Adrenal gland (tissue), 12 donors: Measurements from ENCODE around the gene IFNW1. TPM values are rescaled to one million over a fixed set of nuclear protein-coding genes. Genes with fewer than 3 reads are reported as not detected.

Source experiments
- DNase-seq, 7 donors: peaks; one replicate each; pipeline ENCODE4 v3.0.0-alpha.2; 2019 to 2020
- H3K27ac ChIP-seq, 5 donors: fragments of 200-600 bp; sonication (generic) in 4 of 5; 1 replicate in 3 of 5; 2 replicates in 2 of 5; pipeline versions ENCODE4 v1.5.1 to v1.8.0; 2016 to 2020; ENCODE audit warnings: mild to moderate bottlenecking in 1 of 5
- H3K27me3 ChIP-seq: fragments of 200-600 bp; 2 replicates; pipeline ENCODE4 v1.8.0; 2021
- H3K36me3 ChIP-seq, 2 donors: fragments of 200-600 bp; replicated peaks in 1 of 2; 1 replicate in 1 of 2; 2 replicates in 1 of 2; pipeline versions ENCODE4 v1.5.1 to v1.8.0; 2018 to 2022
- H3K4me1 ChIP-seq, 2 donors: fragments of 200-600 bp; replicated peaks in 1 of 2; 1 replicate in 1 of 2; 2 replicates in 1 of 2; pipeline versions ENCODE4 v1.5.1 to v1.8.0; 2018 to 2021
- H3K4me3 ChIP-seq, 4 donors: fragments of 200-600 bp; sonication (generic) in 3 of 4; one replicate each; pipeline ENCODE4 v1.5.1; 2016 to 2018
- H3K9me3 ChIP-seq, 3 donors: fragments of 200-600 bp; sonication (generic) in 1 of 3; replicated peaks in 1 of 3; 1 replicate in 2 of 3; 2 replicates in 1 of 3; pipeline versions ENCODE4 v1.5.1 to v1.8.0; 2016 to 2021
- CTCF ChIP-seq, 6 experiments: fragments of 450-650 bp in 4 of 6; fragments of 200-600 bp in 2 of 6; sonication (generic) in 1 of 6; IDR thresholded peaks; 1 replicate in 5 of 6; 2 replicates in 1 of 6; pipeline versions ENCODE4 v1.5.1 to v1.8.0; 2016 to 2021; ENCODE audit warnings: antibody characterized with exemption in 6 of 6, mild to moderate bottlenecking in 2 of 6, moderate library complexity in 1 of 6
- POLR2A ChIP-seq, 2 donors: fragments of 450-650 bp; IDR thresholded peaks; one replicate each; pipeline ENCODE4 v1.6.1; 2017; ENCODE audit warnings: antibody characterized with exemption in 2 of 2, mild to moderate bottlenecking in 2 of 2, moderate library complexity in 1 of 2
- WGBS, 4 donors: extraction: QIAGEN DNeasy Blood & Tissue Kit in 2 of 4; methylation state at CpG; one replicate each; pipeline versions ENCODE4 v1.1.5 to v1.1.7; 2013 to 2017; 5-methylcytosine and 5-hydroxymethylcytosine counted together
- intact Hi-C, 2 donors: fragments of 100-400 bp; cut with DNase I; formaldehyde crosslinking; loops; one replicate each; pipeline versions ENCODE4 v1.14.1 to v1.15.0; 2022 to 2023
- polyA plus RNA-seq, 3 donors: library from polyadenylated mRNA; stranded (reverse); fragments of 200-250 nt in 2 of 3; fragments of 350-450 nt in 1 of 3; fragmentation: Illumina TruSeq in 1 of 3; extraction: RNeasy Lipid Tissue Mini Kit (QIAGEN cat#74804) in 1 of 3; gene quantifications; one replicate each; pipeline ENCODE4 v1.2.3, GENCODE V29; 2013 to 2014
- total RNA-seq, 9 donors: library from RNA; depleted of rRNA in 4 of 9; stranded (reverse); fragments of >200 nt in 4 of 9; fragments of 120-200 nt in 1 of 9; fragmentation: NEBNext Ultra II Directional in 1 of 9; extraction: Animal tissue kit (Norgen Biotek cat#: 25700) in 1 of 9; gene quantifications; one replicate each; pipeline versions ENCODE4 v1.1.0 to v1.2.4, GENCODE V29; 2013 to 2023
- donor health status: healthy with polysubstance abuse.
- donor health status: Bipolar disorder and iron deficiency.
- donor health status: DM: yes; HTN: yes; CAD: no.
- donor health status: DM: no; HTN: no; CAD: no.
- donor health status: DM: no; HTN: no; CAD: no.
- donor health status: DM: yes; HTN: yes; CAD: no.

The IFNW1 gene
- total and polyA plus RNA-seq, 12 donors, result not detected

DNA sequence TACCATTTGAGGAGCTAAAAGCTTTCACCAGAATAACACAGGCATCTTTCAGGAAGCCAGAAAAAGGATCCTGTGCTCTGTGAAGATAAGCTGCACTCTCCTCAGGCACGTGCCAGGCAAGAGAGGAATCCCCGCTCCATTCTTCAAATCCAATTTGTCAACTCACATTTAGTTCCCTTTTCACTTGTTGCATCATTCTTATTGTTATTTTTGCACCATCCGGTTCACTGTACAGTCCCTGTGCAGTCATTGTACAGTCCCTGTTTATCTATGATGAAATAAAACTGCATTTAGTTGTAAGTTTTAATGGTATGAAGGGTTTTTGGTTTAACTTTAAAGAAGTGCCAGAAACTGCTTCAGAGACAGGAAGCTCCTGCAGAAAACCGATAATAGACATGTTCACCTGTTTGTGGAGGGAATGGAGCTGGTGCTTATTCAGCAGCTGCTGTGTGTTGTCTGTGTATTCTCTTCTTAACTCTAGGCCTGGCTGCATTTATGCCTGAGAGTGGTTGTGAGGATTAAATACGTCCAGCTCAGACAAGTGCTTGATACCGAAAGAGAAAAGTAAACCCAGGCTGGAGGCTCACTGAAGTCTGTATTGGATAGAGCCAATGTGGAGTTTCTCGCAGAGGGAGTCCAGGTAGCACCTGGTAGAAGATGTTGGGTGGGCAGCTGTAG lies 22.4 kb downstream of the IFNW1 start:
- no peaks in the 10 kb centered on the region for H3K9me3 ChIP-seq
- H3K27ac ChIP-seq, result no peak overlapping the region
- peak in 2 of 7 donors; percentile 4 to 15 for DNase-seq
- H3K4me1 ChIP-seq, result no peaks in the 10 kb centered on the region
- intact Hi-C loops, result no loop called here
- no peak overlapping the region for H3K4me3 ChIP-seq
- H3K36me3 ChIP-seq, result no peaks in the 10 kb centered on the region
- TF ChIP-seq POLR2A (IDR thresholded peaks at IDR 0.05), result no peak
- TF ChIP-seq CTCF (IDR thresholded peaks at IDR 0.05), result no peak
- 70 to 81% (median 74%) methylated on average over 7 of the region's 7 CpGs for WGBS, 4 donors
- H3K27me3 ChIP-seq, result no peaks in the 10 kb centered on the region

DNA sequence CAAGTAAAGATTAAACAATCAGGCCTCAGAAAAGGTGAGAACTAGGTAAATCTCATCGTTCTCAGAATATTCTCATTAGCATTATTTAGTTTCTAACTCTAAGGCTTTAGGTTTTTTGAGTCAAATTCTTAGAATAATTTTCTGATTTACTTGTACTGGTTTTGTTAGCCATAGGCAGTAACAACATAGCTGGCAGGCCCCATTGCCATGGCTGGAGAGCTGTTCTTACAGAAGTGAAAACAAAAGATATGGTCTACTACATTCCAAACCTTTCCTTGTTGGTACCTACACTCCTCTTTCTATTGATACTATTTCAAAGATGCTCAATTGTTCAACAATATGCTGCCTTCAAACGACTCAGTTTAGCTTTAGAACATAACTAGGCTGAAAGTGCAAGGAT lies 27.3 kb downstream of the IFNW1 start:
- H3K4me1 ChIP-seq, result no peaks in the 10 kb centered on the region
- no peak overlapping the region for H3K27ac ChIP-seq
- TF ChIP-seq POLR2A (IDR thresholded peaks at IDR 0.05) (no peak), CTCF (IDR thresholded peaks at IDR 0.05) (no peak)
- no peak for DNase-seq
- H3K4me3 ChIP-seq, result no peak overlapping the region
- H3K36me3 ChIP-seq, result no peaks in the 10 kb centered on the region
- H3K9me3 ChIP-seq, result no peaks in the 10 kb centered on the region
- WGBS, 4 donors, result 69 to 79% (median 75%) methylated on average over 2 of the region's 2 CpGs
- intact Hi-C loops, result no loop called here
- H3K27me3 ChIP-seq, result no peaks in the 10 kb centered on the region

- peak in 3 of 7 donors; percentile 9 to 22 (median 13) for DNase-seq
- no peaks in the 10 kb centered on the region for H3K4me1 ChIP-seq
- no peaks in the 10 kb centered on the region for H3K27me3 ChIP-seq
- no peak overlapping the region for H3K27ac ChIP-seq
- no peak for TF ChIP-seq POLR2A (IDR thresholded peaks at IDR 0.05)
- peak; percentile 62 to 89 (median 82) for TF ChIP-seq CTCF (IDR thresholded peaks at IDR 0.05)
- no peaks in the 10 kb centered on the region for H3K9me3 ChIP-seq
- 20 to 24% (median 22%) methylated on average over 4 of the region's 4 CpGs for WGBS, 4 donors
- H3K36me3 ChIP-seq, result no peaks in the 10 kb centered on the region
- H3K4me3 ChIP-seq, result no peak overlapping the region
- intact Hi-C loops, result no loop called here
Observed at GRCh38 chr9:21110708-21111576, 30.7 kb downstream of the IFNW1 start.

DNA sequence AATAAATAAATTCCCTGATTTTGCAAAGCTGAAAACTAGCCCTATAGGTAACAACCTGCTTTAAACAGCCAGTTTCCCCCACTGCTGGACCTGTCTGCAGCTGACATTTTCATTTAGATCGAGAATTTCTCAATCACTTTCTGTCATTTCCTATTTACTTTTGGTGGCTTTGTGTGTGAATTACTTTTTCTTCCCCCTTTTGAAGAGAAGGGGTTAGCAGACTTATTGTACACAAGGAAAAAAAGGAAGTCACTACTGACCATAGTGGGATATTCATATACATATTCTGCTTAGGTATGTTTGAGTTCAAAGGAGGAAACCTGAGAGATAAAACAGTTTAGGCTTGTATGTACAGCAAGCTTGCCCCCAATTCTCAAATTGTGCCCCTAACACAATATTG lies 36.8 kb downstream of the IFNW1 start:
- DNase-seq, result no peak
- Histone ChIP-seq H3K27ac (no peak overlapping the region), H3K4me1 (no peaks in the 10 kb centered on the region), H3K27me3 (no peaks in the 10 kb centered on the region), H3K4me3 (no peak overlapping the region), H3K9me3 (no peaks in the 10 kb centered on the region), H3K36me3 (no peaks in the 10 kb centered on the region)
- WGBS, 4 donors, result 61 to 71% (median 65%) methylated on average over 1 of the region's 1 CpG
- TF ChIP-seq CTCF (IDR thresholded peaks at IDR 0.05), result no peak
- no peak for TF ChIP-seq POLR2A (IDR thresholded peaks at IDR 0.05)
- intact Hi-C loops, result loop anchor here in 1 of 2 donors (10.0 kb wide), 1 partner anchor 480 kb away; the partner anchor contains the start of gene MLLT3
